ENCODE measurements around the gene LEKR1.

GRCh38 chr3:156834435-156834834 lies 8.3 kb downstream of the LEKR1 start:
- TF ChIP-seq, protein P1, sequence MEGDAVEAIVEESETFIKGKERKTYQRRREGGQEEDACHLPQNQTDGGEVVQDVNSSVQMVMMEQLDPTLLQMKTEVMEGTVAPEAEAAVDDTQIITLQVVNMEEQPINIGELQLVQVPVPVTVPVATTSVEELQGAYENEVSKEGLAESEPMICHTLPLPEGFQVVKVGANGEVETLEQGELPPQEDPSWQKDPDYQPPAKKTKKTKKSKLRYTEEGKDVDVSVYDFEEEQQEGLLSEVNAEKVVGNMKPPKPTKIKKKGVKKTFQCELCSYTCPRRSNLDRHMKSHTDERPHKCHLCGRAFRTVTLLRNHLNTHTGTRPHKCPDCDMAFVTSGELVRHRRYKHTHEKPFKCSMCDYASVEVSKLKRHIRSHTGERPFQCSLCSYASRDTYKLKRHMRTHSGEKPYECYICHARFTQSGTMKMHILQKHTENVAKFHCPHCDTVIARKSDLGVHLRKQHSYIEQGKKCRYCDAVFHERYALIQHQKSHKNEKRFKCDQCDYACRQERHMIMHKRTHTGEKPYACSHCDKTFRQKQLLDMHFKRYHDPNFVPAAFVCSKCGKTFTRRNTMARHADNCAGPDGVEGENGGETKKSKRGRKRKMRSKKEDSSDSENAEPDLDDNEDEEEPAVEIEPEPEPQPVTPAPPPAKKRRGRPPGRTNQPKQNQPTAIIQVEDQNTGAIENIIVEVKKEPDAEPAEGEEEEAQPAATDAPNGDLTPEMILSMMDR (IDR thresholded peaks at IDR 0.05) = no peak
- no peak for TF ChIP-seq POLR2A (IDR thresholded peaks at IDR 0.05)

Measured in testis (tissue), 2 donors.